SK-N-SH (cell line): ENCODE measurements around the gene FAM234A. TPM values are rescaled to one million over a fixed set of nuclear protein-coding genes. Genes with fewer than 3 reads are reported as not detected.

Experiments used
- CTCF ChIA-PET: fragments of 300-600, 350-600 bp; formaldehyde crosslinking; extraction: SDS; loops from one replicate; lab custom pipeline; 2021; lab: Yijun Ruan, JAX
- POLR2A ChIA-PET: fragments of 350-600 bp; sonication (Branson Sonifier 250); formaldehyde crosslinking; extraction: SDS; loops from one replicate; lab custom pipeline; 2020; ENCODE audit warnings: antibody characterized with exemption, inconsistent platforms; lab: Yijun Ruan, JAX
- DNase-seq: peaks from one replicate; pipeline ENCODE4 v3.0.0; 2012
- H2AFZ ChIP-seq: fragments of 200-600 bp; sonication (generic); 2 replicates; pipeline ENCODE4 v1.8.1; 2016; ENCODE audit warnings: antibody characterized with exemption, mild to moderate bottlenecking, low read depth
- H3F3A ChIP-seq: fragments of 200-600 bp; sonication (generic); replicated peaks from 2 replicates; pipeline ENCODE3; 2016; ENCODE audit warnings: antibody characterized with exemption, mild to moderate bottlenecking; ENCODE audit not compliant: insufficient read depth
- H3K27ac ChIP-seq, 2 experiments: fragments of 200-500 bp in 1 of 2; fragments of 200-600 bp in 1 of 2; sonication (Bioruptor generic) in 1 of 2; sonication (generic), shearing (Covaris generic) in 1 of 2; 2 replicates each; pipeline versions ENCODE4 v1.5.1 to v1.6.1; 2014 to 2016; ENCODE audit warnings: low read depth in 2 of 2, inconsistent platforms in 1 of 2, low read length in 1 of 2, mild to moderate bottlenecking in 1 of 2, mixed read lengths in 1 of 2
- H3K27me3 ChIP-seq: fragments of 200-600 bp; sonication (generic), shearing (Covaris generic); 2 replicates; pipeline ENCODE4 v1.6.1; 2016; ENCODE audit warnings: mixed run types; ENCODE audit not compliant: insufficient read depth
- H3K36me3 ChIP-seq, 2 experiments: fragments of 200-500 bp in 1 of 2; fragments of 200-600 bp in 1 of 2; sonication (Bioruptor generic) in 1 of 2; sonication (generic) in 1 of 2; replicated peaks in 1 of 2; 2 replicates each; pipeline versions ENCODE3 to v1.5.1; 2014 to 2016; ENCODE audit warnings: low read length in 1 of 2, mild to moderate bottlenecking in 1 of 2; ENCODE audit not compliant: insufficient read depth in 2 of 2, control insufficient read depth in 1 of 2
- H3K4me1 ChIP-seq, 2 experiments: fragments of 200-500 bp in 1 of 2; fragments of 200-600 bp in 1 of 2; sonication (Bioruptor generic) in 1 of 2; sonication (generic), shearing (Covaris generic) in 1 of 2; 2 replicates each; pipeline versions ENCODE4 v1.5.1 to v1.6.1; 2014 to 2016; ENCODE audit warnings: low read depth in 1 of 2, low read length in 1 of 2, mixed run types in 1 of 2; ENCODE audit not compliant: insufficient read depth in 2 of 2, control insufficient read depth in 1 of 2
- H3K4me2 ChIP-seq: fragments of 200-600 bp; sonication (generic), shearing (Covaris generic); 2 replicates; pipeline ENCODE4 v1.6.1; 2017; ENCODE audit warnings: mixed run types
- H3K4me3 ChIP-seq, 2 experiments: fragments of 200-500 bp in 1 of 2; fragments of 200-600 bp in 1 of 2; sonication (Bioruptor generic) in 1 of 2; sonication (generic), shearing (Covaris generic) in 1 of 2; 2 replicates each; pipeline versions ENCODE4 v1.5.1 to v1.8.1; 2014 to 2016; ENCODE audit warnings: low read depth in 2 of 2, inconsistent platforms in 1 of 2, low read length in 1 of 2, mild to moderate bottlenecking in 1 of 2, mixed read lengths in 1 of 2, moderate library complexity in 1 of 2
- H3K79me2 ChIP-seq: fragments of 200-600 bp; sonication (generic); 2 replicates; pipeline ENCODE4 v1.8.1; 2017; ENCODE audit warnings: mild to moderate bottlenecking; ENCODE audit not compliant: insufficient read depth
- H3K9ac ChIP-seq: fragments of 200-600 bp; sonication (generic); 2 replicates; pipeline ENCODE4 v1.6.1; 2017; ENCODE audit warnings: mixed run types
- H3K9me2 ChIP-seq: fragments of 200-600 bp; sonication (generic); 2 replicates; pipeline ENCODE4 v1.6.1; 2017; ENCODE audit warnings: mixed run types
- H3K9me3 ChIP-seq: fragments of 200-600 bp; sonication (generic); 2 replicates; pipeline ENCODE4 v1.6.1; 2017; ENCODE audit warnings: mixed run types, mild to moderate bottlenecking, moderate library complexity
- H4K20me1 ChIP-seq: fragments of 200-600 bp; sonication (generic); 2 replicates; pipeline ENCODE4 v1.6.1; 2017; ENCODE audit warnings: mild to moderate bottlenecking, mixed run types; ENCODE audit not compliant: insufficient read depth
- EP300 ChIP-seq, 2 experiments: IDR thresholded peaks; 2 replicates each; pipeline versions ENCODE4 v1.4.0 to v1.6.1; 2012; ENCODE audit warnings: borderline replicate concordance in 1 of 2, low read depth in 1 of 2, low read length in 1 of 2
- FOXJ3 ChIP-seq: sonication (generic); formaldehyde crosslinking; IDR thresholded peaks from 2 replicates; pipeline ENCODE4 v1.5.1; 2020; ENCODE audit warnings: mild to moderate bottlenecking, missing genetic modification reagents
- FOXM1 ChIP-seq: IDR thresholded peaks from 2 replicates; pipeline ENCODE4 v1.4.0; 2012; ENCODE audit warnings: low read depth, mild to moderate bottlenecking
- GABPA ChIP-seq: IDR thresholded peaks from 2 replicates; pipeline ENCODE4 v1.4.0; 2012; ENCODE audit warnings: low read depth, mild to moderate bottlenecking
- GATA2 ChIP-seq: sonication (generic); formaldehyde crosslinking; IDR thresholded peaks from 2 replicates; pipeline ENCODE4 v1.5.0; 2020; ENCODE audit warnings: mild to moderate bottlenecking, missing genetic modification reagents
- MEF2A ChIP-seq: IDR thresholded peaks from 2 replicates; pipeline ENCODE4 v1.4.0; 2012; ENCODE audit warnings: low read depth, borderline replicate concordance
- MXI1 ChIP-seq: IDR thresholded peaks from 2 replicates; pipeline ENCODE4 v1.6.1; 2012; ENCODE audit warnings: mild to moderate bottlenecking, low read depth, low read length, improper control_type of control experiment
- NFIC ChIP-seq: IDR thresholded peaks from 2 replicates; pipeline ENCODE4 v1.4.0; 2012; ENCODE audit warnings: borderline replicate concordance
- POLR2AphosphoS5 ChIP-seq: IDR thresholded peaks from 2 replicates; pipeline ENCODE4 v1.6.1; 2012; ENCODE audit warnings: low read depth, low read length
- RAD21 ChIP-seq: IDR thresholded peaks from 2 replicates; pipeline ENCODE4 v1.6.1; 2012; ENCODE audit warnings: mild to moderate bottlenecking, low read length
- SMC3 ChIP-seq: IDR thresholded peaks from 2 replicates; pipeline ENCODE4 v1.6.1; 2012; ENCODE audit warnings: low read depth, low read length, improper control_type of control experiment
- TAF1 ChIP-seq: IDR thresholded peaks from 2 replicates; pipeline ENCODE4 v1.6.1; 2012; ENCODE audit warnings: low read depth, mild to moderate bottlenecking, low read length, moderate library complexity, borderline replicate concordance
- WGBS: methylation state at CpG from one replicate; pipeline ENCODE4 v1.1.6; 2017; ENCODE audit warnings: low lambda C conversion rate; 5-methylcytosine and 5-hydroxymethylcytosine counted together
- polyA plus RNA-seq, 3 experiments: library from polyadenylated mRNA; depleted of rRNA; stranded (reverse); fragments of >200 nt; gene quantifications; 2 replicates each; pipeline ENCODE4 v1.2.3, GENCODE V29; 2012
- TF ChIP-seq, protein P1 (sequence below): IDR thresholded peaks from 2 replicates; pipeline ENCODE4 v1.4.0; 2012; ENCODE audit warnings: low read depth, borderline replicate concordance
- TF ChIP-seq, protein P2 (sequence below): fragments of 150-350 bp; IDR thresholded peaks from 2 replicates; pipeline ENCODE4 v1.6.1; 2016; ENCODE audit warnings: mild to moderate bottlenecking, low read depth, low read length
- TF ChIP-seq, protein P3 (sequence below): IDR thresholded peaks from 2 replicates; pipeline ENCODE4 v1.6.1; 2012; ENCODE audit warnings: mild to moderate bottlenecking, low read depth, low read length, moderate library complexity

Gene FAM234A
- polyA plus RNA-seq, 1 of the 3 experiments (the other 2 are of a cell fraction) = 126 TPM

DNA sequence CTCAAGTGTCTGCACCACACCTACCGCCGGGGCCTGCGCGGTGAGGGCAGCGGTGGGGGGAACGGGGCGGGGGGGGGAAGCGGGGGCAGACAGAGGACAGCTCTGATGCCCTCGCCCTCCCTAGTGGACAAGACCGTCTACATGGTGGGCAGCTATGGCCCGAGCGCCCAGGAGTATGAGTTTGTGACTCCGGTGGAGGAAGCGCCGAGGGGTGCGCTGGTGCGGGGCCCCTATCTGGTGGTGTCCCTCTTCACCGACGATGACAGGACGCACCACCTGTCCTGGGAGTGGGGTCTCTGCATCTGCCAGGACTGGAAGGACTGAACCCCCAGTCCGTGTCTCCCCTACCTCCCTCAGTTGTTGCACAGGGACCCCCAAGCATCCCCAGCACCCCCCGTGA lies 47.9 kb downstream of the FAM234A start:
- Histone ChIP-seq H3F3A (peaks cover 3% of the 10 kb centered on the region), H3K4me1 (peaks cover 0 to 3% of the 10 kb centered on the region in 2 experiments; a peak in 1 of 4 replicates), H2AFZ (no peak overlapping the region), H3K9me3 (no peaks in the 10 kb centered on the region), H3K4me2 (no peak overlapping the region), H3K27ac (no peak overlapping the region), H3K9me2 (no peaks in the 10 kb centered on the region), H3K4me3 (no peak overlapping the region), H4K20me1 (no peaks in the 10 kb centered on the region), H3K79me2 (no peaks in the 10 kb centered on the region), H3K9ac (no peak overlapping the region), H3K36me3 (peaks cover 0 to 6% of the 10 kb centered on the region in 2 experiments), H3K27me3 (no peaks in the 10 kb centered on the region)
- POLR2A ChIA-PET = no interaction called here
- CTCF ChIA-PET = no interaction called here
- 96% methylated on average over 17 of the region's 22 CpGs for WGBS
- no peak for DNase-seq
- no peak for TF ChIP-seq FOXJ3 (CRISPR knock-in tag)
- TF ChIP-seq SMC3 = no peak

DNA sequence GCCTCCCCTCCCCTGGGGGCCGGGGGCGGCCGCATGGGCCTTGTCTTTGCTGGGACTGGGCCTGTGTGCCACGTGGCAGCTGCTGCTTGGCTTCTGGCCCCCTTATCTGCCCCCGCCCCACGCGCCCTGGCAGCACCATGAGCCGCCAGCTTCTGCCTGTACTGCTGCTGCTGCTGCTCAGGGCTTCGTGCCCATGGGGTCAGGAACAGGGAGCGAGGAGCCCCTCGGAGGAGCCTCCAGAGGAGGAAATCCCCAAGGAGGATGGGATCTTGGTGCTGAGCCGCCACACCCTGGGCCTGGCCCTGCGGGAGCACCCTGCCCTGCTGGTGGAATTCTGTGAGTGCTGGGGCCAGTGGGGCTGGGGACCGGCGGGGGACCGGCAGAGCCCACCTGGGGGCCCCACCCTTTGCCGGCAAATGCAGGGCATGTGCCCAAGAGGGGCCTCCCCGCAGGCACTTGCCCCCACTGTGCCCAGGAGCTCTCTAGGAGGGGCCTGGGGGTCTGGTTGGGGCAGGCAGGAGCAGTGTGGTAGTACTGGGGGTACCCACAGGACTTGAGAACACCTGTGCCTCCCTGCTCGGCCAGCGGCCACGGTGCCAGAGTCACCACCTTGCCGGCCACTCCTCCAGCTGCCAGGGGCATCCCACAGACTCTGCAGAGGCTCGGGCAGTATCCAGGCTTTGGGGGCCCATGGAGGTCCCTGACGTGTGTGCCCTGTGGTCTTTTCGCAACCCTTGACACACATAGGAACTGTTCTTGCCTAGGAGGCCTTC lies 48.6 kb downstream of the FAM234A start, which contains the start of gene PDIA2:
PDIA2 (plus strand) TSS at position 132 of the 773 bp plus-strand sequence; CDS start at position 138, 6 bp downstream.
- H2AFZ ChIP-seq = no peak within 1 kb of the TSS
- WGBS = 82% methylated on average over 9 of the region's 25 CpGs
- no peak within 1 kb of the TSS for H3K4me3 ChIP-seq
- peaks cover 0 to 11% of the 10 kb centered on the region in 2 experiments for H3K36me3 ChIP-seq
- ChIA-PET CTCF (no interaction called here), POLR2A (interaction anchor here (0.6 kb wide), 1 partner anchor 45 kb away, joined by 3 read pairs; no protein-coding TSS in a partner anchor)
- H3F3A ChIP-seq = peaks cover 3% of the 10 kb centered on the region
- no peaks in the 10 kb centered on the region for H3K27me3 ChIP-seq
- no peaks in the 10 kb centered on the region for H3K9me2 ChIP-seq
- H3K4me2 ChIP-seq = no peak within 1 kb of the TSS
- no peak within 1 kb of the TSS for H3K27ac ChIP-seq
- peaks cover 0 to 3% of the 10 kb centered on the region in 2 experiments; a peak in 1 of 4 replicates for H3K4me1 ChIP-seq
- H4K20me1 ChIP-seq = no peaks in the 10 kb centered on the region
- no peak within 1 kb of the TSS for H3K9ac ChIP-seq
- TF ChIP-seq, protein P1, sequence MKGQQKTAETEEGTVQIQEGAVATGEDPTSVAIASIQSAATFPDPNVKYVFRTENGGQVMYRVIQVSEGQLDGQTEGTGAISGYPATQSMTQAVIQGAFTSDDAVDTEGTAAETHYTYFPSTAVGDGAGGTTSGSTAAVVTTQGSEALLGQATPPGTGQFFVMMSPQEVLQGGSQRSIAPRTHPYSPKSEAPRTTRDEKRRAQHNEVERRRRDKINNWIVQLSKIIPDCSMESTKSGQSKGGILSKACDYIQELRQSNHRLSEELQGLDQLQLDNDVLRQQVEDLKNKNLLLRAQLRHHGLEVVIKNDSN = no peak
- TF ChIP-seq SMC3 (no peak), POLR2AphosphoS5 (no peak), TAF1 (no peak), GABPA (no peak), GATA2 (no peak), MXI1 (no peak), NFIC (no peak), FOXM1 (no peak), EP300 (IDR thresholded peaks at IDR 0.05; ENCODE audit: borderline replicate concordance in 1 of 2, low read depth in 1 of 2, low read length in 1 of 2) (no peak), MEF2A (no peak), RAD21 (no peak)
- TF ChIP-seq, protein P2, sequence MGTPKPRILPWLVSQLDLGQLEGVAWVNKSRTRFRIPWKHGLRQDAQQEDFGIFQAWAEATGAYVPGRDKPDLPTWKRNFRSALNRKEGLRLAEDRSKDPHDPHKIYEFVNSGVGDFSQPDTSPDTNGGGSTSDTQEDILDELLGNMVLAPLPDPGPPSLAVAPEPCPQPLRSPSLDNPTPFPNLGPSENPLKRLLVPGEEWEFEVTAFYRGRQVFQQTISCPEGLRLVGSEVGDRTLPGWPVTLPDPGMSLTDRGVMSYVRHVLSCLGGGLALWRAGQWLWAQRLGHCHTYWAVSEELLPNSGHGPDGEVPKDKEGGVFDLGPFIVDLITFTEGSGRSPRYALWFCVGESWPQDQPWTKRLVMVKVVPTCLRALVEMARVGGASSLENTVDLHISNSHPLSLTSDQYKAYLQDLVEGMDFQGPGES = no peak
- TF ChIP-seq, protein P3, sequence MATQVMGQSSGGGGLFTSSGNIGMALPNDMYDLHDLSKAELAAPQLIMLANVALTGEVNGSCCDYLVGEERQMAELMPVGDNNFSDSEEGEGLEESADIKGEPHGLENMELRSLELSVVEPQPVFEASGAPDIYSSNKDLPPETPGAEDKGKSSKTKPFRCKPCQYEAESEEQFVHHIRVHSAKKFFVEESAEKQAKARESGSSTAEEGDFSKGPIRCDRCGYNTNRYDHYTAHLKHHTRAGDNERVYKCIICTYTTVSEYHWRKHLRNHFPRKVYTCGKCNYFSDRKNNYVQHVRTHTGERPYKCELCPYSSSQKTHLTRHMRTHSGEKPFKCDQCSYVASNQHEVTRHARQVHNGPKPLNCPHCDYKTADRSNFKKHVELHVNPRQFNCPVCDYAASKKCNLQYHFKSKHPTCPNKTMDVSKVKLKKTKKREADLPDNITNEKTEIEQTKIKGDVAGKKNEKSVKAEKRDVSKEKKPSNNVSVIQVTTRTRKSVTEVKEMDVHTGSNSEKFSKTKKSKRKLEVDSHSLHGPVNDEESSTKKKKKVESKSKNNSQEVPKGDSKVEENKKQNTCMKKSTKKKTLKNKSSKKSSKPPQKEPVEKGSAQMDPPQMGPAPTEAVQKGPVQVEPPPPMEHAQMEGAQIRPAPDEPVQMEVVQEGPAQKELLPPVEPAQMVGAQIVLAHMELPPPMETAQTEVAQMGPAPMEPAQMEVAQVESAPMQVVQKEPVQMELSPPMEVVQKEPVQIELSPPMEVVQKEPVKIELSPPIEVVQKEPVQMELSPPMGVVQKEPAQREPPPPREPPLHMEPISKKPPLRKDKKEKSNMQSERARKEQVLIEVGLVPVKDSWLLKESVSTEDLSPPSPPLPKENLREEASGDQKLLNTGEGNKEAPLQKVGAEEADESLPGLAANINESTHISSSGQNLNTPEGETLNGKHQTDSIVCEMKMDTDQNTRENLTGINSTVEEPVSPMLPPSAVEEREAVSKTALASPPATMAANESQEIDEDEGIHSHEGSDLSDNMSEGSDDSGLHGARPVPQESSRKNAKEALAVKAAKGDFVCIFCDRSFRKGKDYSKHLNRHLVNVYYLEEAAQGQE = no peak
- TF ChIP-seq, all 33 proteins: peak for 0
- Histone ChIP-seq H3K9me3 (no peaks in the 10 kb centered on the region), H3K79me2 (no peaks in the 10 kb centered on the region)
- no peak for DNase-seq
